Common myeloid progenitor, CD34-positive (primary cell): Measurements from ENCODE around the gene EIF2S1.

Experiments used
- CTCF ChIA-PET: fragments of 350-600 bp; sonication (Branson Sonifier 250); formaldehyde crosslinking; loops from one replicate; lab custom pipeline; 2021; ENCODE audit warnings: antibody characterized with exemption; lab: Charles Lee
- POLR2A ChIA-PET: fragments of 350-600 bp; sonication (Branson Sonifier 250); formaldehyde crosslinking; loops from one replicate; lab custom pipeline; 2021; ENCODE audit warnings: antibody characterized with exemption; lab: Charles Lee
- DNase-seq, 3 donors: peaks; one replicate each; pipeline versions ENCODE4 v3.0.0 to v3.0.0-alpha.2; 2013
- H3K27ac ChIP-seq, 2 experiments: 1 replicate in 1 of 2; 2 replicates in 1 of 2; pipeline ENCODE4 v1.7.0; 2013; ENCODE audit warnings: inconsistent platforms in 2 of 2, low read length in 2 of 2, mild to moderate bottlenecking in 2 of 2, low read depth in 1 of 2, moderate library complexity in 1 of 2; ENCODE audit not compliant: severe bottlenecking in 2 of 2, insufficient read depth in 1 of 2, poor library complexity in 1 of 2
- H3K27me3 ChIP-seq, 5 experiments: replicated peaks in 2 of 5; 1 replicate in 3 of 5; 2 replicates in 2 of 5; pipeline versions ENCODE4 v1.6.1 to v1.7.0; 2013; ENCODE audit warnings: low read length in 4 of 5, mild to moderate bottlenecking in 2 of 5, moderate library complexity in 2 of 5, inconsistent platforms in 1 of 5; ENCODE audit not compliant: insufficient read depth in 5 of 5, control insufficient read depth in 4 of 5
- H3K36me3 ChIP-seq, 4 experiments: 1 replicate in 2 of 4; 2 replicates in 2 of 4; pipeline versions ENCODE4 v1.6.1 to v1.7.0; 2013; ENCODE audit warnings: low read length in 3 of 4, control low read depth in 1 of 4, mild to moderate bottlenecking in 1 of 4; ENCODE audit not compliant: control insufficient read depth in 4 of 4, insufficient read depth in 4 of 4
- H3K4me1 ChIP-seq, 4 experiments: 1 replicate in 3 of 4; 2 replicates in 1 of 4; pipeline versions ENCODE4 v1.6.1 to v1.7.1; 2013; ENCODE audit warnings: low read length in 3 of 4, mild to moderate bottlenecking in 3 of 4, control low read depth in 1 of 4, inconsistent platforms in 1 of 4, moderate library complexity in 1 of 4; ENCODE audit not compliant: control insufficient read depth in 4 of 4, insufficient read depth in 4 of 4; ENCODE audit errors: control extremely low read depth in 1 of 4
- H3K4me3 ChIP-seq, 7 experiments: 1 replicate in 4 of 7; 2 replicates in 3 of 7; pipeline versions ENCODE4 v1.5.1 to v1.7.0; 2013; ENCODE audit warnings: mild to moderate bottlenecking in 7 of 7, low read length in 6 of 7, moderate library complexity in 6 of 7, inconsistent platforms in 2 of 7, low read depth in 2 of 7, control low read depth in 1 of 7; ENCODE audit not compliant: insufficient read depth in 4 of 7, control insufficient read depth in 1 of 7; ENCODE audit errors: extremely low read depth in 1 of 7
- H3K9me3 ChIP-seq, 5 experiments: 1 replicate in 4 of 5; 2 replicates in 1 of 5; pipeline versions ENCODE4 v1.6.1 to v1.7.1; 2013; ENCODE audit warnings: low read length in 4 of 5, mild to moderate bottlenecking in 2 of 5, inconsistent platforms in 1 of 5, low read depth in 1 of 5, moderate library complexity in 1 of 5; ENCODE audit not compliant: control insufficient read depth in 4 of 5, insufficient read depth in 2 of 5; ENCODE audit errors: control extremely low read depth in 1 of 5
- WGBS: methylation state at CpG from one replicate; pipeline ENCODE4 v1.1.5; 2013; ENCODE audit not compliant: insufficient coverage; 5-methylcytosine and 5-hydroxymethylcytosine counted together

The EIF2S1 gene

GRCh38 chr14:67357186-67357968 is 2.8 kb upstream of the EIF2S1 start:
- no peak for DNase-seq
- peaks cover 15 to 31% (median 21%) of the 10 kb centered on the region in 4 experiments for H3K4me1 ChIP-seq
- ChIA-PET POLR2A (no interaction called here), CTCF (interaction anchor here (0.9 to 1.4 kb wide), 2 partner anchors 11 to 57 kb away, joined by 4 to 6 read pairs; no protein-coding TSS in a partner anchor)
- H3K36me3 ChIP-seq: no peaks in the 10 kb centered on the region
- H3K9me3 ChIP-seq: no peaks in the 10 kb centered on the region
- H3K27me3 ChIP-seq: no peaks in the 10 kb centered on the region
- peak overlapping the region in 1 of 2 experiments; percentile 23 for H3K27ac ChIP-seq
- no peak overlapping the region for H3K4me3 ChIP-seq
- 60% methylated on average over 1 of the region's 4 CpGs for WGBS

- H3K4me3 ChIP-seq: no peak overlapping the region
- CTCF ChIA-PET: interaction anchor here (0.9 to 2.3 kb wide), 2 partner anchors 25 to 56 kb away, joined by 4 to 7 read pairs; no protein-coding TSS in a partner anchor
Observed at GRCh38 chr14:67357969-67358354, 2.2 kb upstream of the EIF2S1 start.

DNA sequence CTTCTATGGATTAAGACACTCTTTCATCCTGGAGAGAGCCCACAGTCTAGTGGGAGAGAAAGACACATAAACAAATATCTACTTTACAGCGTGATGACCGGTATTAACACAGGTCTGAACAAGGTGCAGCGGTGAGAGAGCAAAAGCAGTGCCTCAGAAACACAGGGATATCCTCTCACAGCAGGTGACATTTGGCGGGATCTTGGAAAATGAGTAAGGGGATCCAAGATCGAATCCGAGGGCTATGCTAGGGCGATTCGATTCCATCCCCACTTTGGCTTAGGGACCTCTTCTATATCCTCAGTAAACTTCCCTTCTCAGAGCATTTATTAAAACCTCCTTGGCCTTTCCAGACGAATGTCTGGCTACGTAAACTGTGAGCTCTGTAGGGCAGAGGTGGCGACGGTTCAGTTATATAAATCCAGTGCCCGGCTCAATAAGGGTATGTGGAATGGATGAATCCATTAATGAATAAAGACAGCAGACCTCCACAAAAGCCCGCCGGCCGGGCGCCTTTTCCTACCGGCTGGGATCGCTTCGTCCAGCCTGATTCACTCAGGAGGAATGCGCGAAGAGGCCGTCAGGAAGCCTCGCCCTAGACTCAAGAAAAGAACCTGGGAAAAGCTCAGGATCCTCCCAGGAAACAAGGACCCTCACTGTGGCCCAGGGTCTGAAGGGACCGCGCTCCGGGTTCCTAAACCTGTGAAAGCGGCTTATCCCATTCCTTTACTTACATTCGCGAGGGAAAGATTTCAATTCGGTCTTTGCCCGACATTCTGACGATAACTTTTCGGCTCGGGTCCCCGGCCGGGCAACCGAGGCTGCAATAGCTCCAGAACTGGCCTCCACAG is 979 bp upstream of the EIF2S1 start:
- no peaks in the 10 kb centered on the region for H3K9me3 ChIP-seq
- H3K27me3 ChIP-seq: no peaks in the 10 kb centered on the region
- DNase-seq: peak in 2 of 3 donors; percentile 7 to 19
- peaks cover 0 to 6% (median under 1%) of the 10 kb centered on the region in 4 experiments for H3K36me3 ChIP-seq
- H3K4me3 ChIP-seq: peak overlapping the region; percentile 45 to 99 (median 94)
- peak overlapping the region; percentile 99 to 100 for H3K27ac ChIP-seq
- WGBS: 7% methylated on average over 29 of the region's 38 CpGs
- POLR2A ChIA-PET: interaction anchor here (1.3 kb wide), 1 partner anchor 32 kb away, joined by 4 read pairs; no protein-coding TSS in a partner anchor
- CTCF ChIA-PET: interaction anchor here (0.7 to 2.3 kb wide), 7 partner anchors 9 to 68 kb away, joined by 3 to 11 read pairs (median 3); no protein-coding TSS in a partner anchor
- peaks cover 15 to 36% (median 22%) of the 10 kb centered on the region in 4 experiments for H3K4me1 ChIP-seq

More at GRCh38 chr14:67357969-67358354, 2.2 kb upstream of the EIF2S1 start:
- Histone ChIP-seq H3K9me3 (no peaks in the 10 kb centered on the region), H3K4me1 (peaks cover 15 to 34% (median 22%) of the 10 kb centered on the region in 4 experiments), H3K27ac (no peak overlapping the region), H3K36me3 (peaks cover 0 to 4% (median under 1%) of the 10 kb centered on the region in 4 experiments), H3K27me3 (no peaks in the 10 kb centered on the region)
- WGBS: 90% methylated on average over 3 of the region's 9 CpGs
- POLR2A ChIA-PET: no interaction called here
- DNase-seq: no peak

DNA sequence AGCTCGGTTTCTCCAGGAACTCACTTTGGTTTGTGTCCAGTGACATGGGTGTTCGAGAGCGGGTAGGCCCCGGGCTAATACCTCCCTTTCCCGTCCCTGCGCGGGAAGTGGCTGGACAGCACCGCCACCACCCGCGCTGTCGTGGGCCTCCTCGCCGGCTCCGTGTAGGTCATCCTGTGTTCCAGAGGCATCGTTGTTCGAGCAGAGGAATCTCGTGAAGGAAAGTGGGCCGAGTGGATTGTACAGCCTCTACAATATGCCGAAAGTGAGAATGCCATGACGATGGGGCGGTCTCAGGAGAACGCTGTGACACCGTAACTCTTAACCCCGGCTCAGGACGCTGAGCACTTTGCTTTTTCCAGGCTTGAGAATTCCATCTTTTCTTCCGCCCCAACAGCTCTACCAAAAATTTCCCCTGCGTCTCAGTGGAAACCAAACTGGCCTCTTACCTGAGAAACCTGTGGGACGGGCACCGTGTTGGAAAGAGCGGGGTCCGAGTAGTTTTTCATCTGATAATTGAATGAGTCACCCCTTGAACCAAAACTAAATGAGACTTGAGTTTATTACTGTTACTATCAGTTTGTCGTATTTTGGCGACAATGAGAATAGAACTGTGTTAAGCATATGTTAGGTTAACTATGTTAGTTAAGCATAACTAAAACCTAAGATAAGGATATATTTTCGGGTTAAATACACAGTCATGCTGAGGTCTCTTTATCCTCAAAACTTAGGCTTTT is 510 bp downstream of the EIF2S1 start:
- Histone ChIP-seq H3K4me3 (peak overlapping the region; percentile 81 to 99 (median 94)), H3K27me3 (no peaks in the 10 kb centered on the region), H3K36me3 (peaks cover 0 to 18% (median 8%) of the 10 kb centered on the region in 4 experiments), H3K4me1 (peaks cover 15 to 36% (median 22%) of the 10 kb centered on the region in 4 experiments), H3K27ac (peak overlapping the region; percentile 99 to 100), H3K9me3 (no peaks in the 10 kb centered on the region)
- 2% methylated on average over 25 of the region's 34 CpGs for WGBS
- peak in 1 of 3 donors; percentile 37 for DNase-seq
- ChIA-PET POLR2A (interaction anchor here (1.3 kb wide), 1 partner anchor 31 kb away, joined by 4 read pairs; no protein-coding TSS in a partner anchor), CTCF (interaction anchor here (1.0 to 2.0 kb wide), 4 partner anchors 9 to 67 kb away, joined by 3 to 11 read pairs (median 3); no protein-coding TSS in a partner anchor)

GRCh38 chr14:67365476-67365875 is 5.3 kb downstream of the EIF2S1 start:
- peaks cover 6 to 24% (median 13%) of the 10 kb centered on the region in 4 experiments for H3K4me1 ChIP-seq
- no peak for DNase-seq
- ChIA-PET CTCF (no interaction called here), POLR2A (no interaction called here)
- H3K27me3 ChIP-seq: no peaks in the 10 kb centered on the region
- H3K9me3 ChIP-seq: no peaks in the 10 kb centered on the region
- H3K4me3 ChIP-seq: no peak overlapping the region
- H3K27ac ChIP-seq: no peak overlapping the region
- 67% methylated on average over 1 of the region's 4 CpGs for WGBS
- H3K36me3 ChIP-seq: peaks cover 15 to 48% (median 35%) of the 10 kb centered on the region in 4 experiments

- Histone ChIP-seq H3K9me3 (no peaks in the 10 kb centered on the region), H3K4me3 (no peak overlapping the region), H3K27me3 (no peaks in the 10 kb centered on the region), H3K36me3 (peaks cover 18 to 81% (median 48%) of the 10 kb centered on the region in 4 experiments), H3K4me1 (no peaks in the 10 kb centered on the region), H3K27ac (peak overlapping the region in 1 of 2 experiments; percentile 7)
- DNase-seq: no peak
- CTCF ChIA-PET: no interaction called here
- WGBS: 91% methylated on average over 5 of the region's 5 CpGs
- POLR2A ChIA-PET: no interaction called here
Observed at GRCh38 chr14:67370830-67371229, 10.7 kb downstream of the EIF2S1 start.
